ENCODE data around the gene ARRB1.

ARRB1 gene

GRCh38 chr11:75225794-75226193, 125.7 kb downstream of the ARRB1 start:
- ChIA-PET CTCF (interaction anchor here (1.0 to 3.7 kb wide), 6 partner anchors 11 to 203 kb away, joined by 3 to 13 read pairs (median 4); partner anchors contain the start of gene TPBGL), POLR2A (no interaction called here)
- no peak for DNase-seq (ENCODE audit: extremely low spot score)
- TF ChIP-seq, protein P1, sequence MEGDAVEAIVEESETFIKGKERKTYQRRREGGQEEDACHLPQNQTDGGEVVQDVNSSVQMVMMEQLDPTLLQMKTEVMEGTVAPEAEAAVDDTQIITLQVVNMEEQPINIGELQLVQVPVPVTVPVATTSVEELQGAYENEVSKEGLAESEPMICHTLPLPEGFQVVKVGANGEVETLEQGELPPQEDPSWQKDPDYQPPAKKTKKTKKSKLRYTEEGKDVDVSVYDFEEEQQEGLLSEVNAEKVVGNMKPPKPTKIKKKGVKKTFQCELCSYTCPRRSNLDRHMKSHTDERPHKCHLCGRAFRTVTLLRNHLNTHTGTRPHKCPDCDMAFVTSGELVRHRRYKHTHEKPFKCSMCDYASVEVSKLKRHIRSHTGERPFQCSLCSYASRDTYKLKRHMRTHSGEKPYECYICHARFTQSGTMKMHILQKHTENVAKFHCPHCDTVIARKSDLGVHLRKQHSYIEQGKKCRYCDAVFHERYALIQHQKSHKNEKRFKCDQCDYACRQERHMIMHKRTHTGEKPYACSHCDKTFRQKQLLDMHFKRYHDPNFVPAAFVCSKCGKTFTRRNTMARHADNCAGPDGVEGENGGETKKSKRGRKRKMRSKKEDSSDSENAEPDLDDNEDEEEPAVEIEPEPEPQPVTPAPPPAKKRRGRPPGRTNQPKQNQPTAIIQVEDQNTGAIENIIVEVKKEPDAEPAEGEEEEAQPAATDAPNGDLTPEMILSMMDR (IDR thresholded peaks at IDR 0.05; ENCODE audit: control extremely low read depth, extremely low read depth, low read depth, missing control alignments) = no peak

GRCh38 chr11:75223954-75224643, 127.4 kb downstream of the ARRB1 start:
- TF ChIP-seq, protein P1 (IDR thresholded peaks at IDR 0.05; ENCODE audit: control extremely low read depth, extremely low read depth, low read depth, missing control alignments) = no peak
- ChIA-PET CTCF (interaction anchor here (0.7 to 1.8 kb wide), 9 partner anchors 9 to 294 kb away, joined by 3 to 11 read pairs (median 5); no protein-coding TSS in a partner anchor), POLR2A (no interaction called here)
- no peak for DNase-seq (ENCODE audit: extremely low spot score)

DNA sequence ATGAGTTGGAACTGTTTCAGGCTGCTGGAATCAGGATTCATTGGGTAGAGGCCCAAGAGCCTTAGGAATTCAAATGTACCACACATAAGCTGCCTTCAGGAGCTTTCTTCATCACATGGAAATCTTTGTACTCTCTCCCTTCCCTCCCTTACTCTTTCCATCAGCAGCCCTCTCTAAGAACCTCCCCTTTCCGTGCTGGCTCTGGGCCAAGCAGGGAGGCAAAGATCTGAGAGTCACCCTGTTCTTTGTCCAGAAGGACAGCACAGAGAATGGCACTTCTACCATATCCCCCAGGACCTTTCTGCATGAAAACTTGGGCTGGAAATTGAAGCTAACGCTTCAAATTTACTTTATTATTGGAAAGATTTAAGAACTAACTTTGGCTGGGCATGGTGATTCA, 131.6 kb downstream of the ARRB1 start:
- CTCF ChIA-PET = interaction anchor here (1.3 to 1.6 kb wide), 2 partner anchors 21 to 79 kb away, joined by 3 to 10 read pairs; no protein-coding TSS in a partner anchor
- POLR2A ChIA-PET = interaction anchor here (0.6 kb wide), 1 partner anchor 11 kb away, joined by 3 read pairs; no protein-coding TSS in a partner anchor
- TF ChIP-seq, protein P1 (IDR thresholded peaks at IDR 0.05; ENCODE audit: control extremely low read depth, extremely low read depth, low read depth, missing control alignments) = no peak
- no peak for DNase-seq (ENCODE audit: extremely low spot score)

DNA sequence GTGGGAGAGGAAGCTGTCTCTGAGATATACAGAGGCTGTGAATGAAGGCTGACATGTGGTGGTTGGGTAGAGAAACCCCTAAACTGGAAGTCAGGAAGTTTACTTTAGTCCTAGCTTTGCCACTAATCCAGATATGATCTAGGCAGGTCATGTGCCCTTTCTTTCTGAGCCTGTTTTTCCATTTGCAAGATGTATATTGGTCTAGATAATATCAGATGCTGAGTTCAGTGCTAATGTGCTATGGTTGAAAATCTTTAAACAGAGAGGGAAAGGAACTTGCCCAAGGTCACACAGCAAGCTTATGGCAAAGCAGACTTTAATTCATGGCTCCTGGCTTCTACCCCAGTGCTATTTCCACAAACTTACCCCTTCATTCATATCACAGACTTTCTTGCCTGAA, 136.6 kb downstream of the ARRB1 start:
- TF ChIP-seq, protein P1 (IDR thresholded peaks at IDR 0.05; ENCODE audit: control extremely low read depth, extremely low read depth, low read depth, missing control alignments) = no peak
- POLR2A ChIA-PET = no interaction called here
- no peak for DNase-seq (ENCODE audit: extremely low spot score)
- CTCF ChIA-PET = interaction anchor here (1.0 to 1.9 kb wide), 8 partner anchors 9 to 292 kb away, joined by 3 to 9 read pairs (median 5); no protein-coding TSS in a partner anchor

DNA sequence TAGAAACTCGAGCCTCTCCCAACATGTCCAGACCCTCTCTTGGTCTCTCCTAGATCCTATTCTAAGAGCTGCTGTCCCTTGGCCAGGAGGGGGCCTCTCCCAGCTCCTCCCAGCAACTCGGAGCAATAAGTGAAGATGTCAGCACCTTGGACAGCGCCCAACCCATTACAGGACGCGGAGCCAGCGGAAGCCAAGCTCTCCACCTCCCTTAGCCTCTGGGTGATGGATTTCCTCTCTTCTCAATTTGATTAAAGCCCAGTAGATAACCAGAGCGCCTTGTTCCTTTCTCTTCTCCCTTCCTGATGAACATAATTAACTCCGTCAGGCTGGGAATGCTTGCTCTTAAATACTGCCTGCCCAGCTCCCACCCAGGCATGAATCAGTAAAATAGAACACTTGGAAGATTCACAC, 137.0 kb downstream of the ARRB1 start:
- ChIA-PET CTCF (interaction anchor here (1.0 to 1.9 kb wide), 8 partner anchors 9 to 292 kb away, joined by 3 to 9 read pairs (median 5); no protein-coding TSS in a partner anchor), POLR2A (no interaction called here)
- DNase-seq (ENCODE audit: extremely low spot score) = peak; percentile 74
- TF ChIP-seq, protein P1 (IDR thresholded peaks at IDR 0.05; ENCODE audit: control extremely low read depth, extremely low read depth, low read depth, missing control alignments) = no peak
